ENCODE results near the gene KIRREL1.

The KIRREL1 gene

GRCh38 chr1:158056498-158056897 is 63.1 kb downstream of the KIRREL1 start:
- FAIRE-seq, result no peak
- no peak for DNase-seq (ENCODE audit: insufficient read length, low spot score)
- TF ChIP-seq, protein P1, sequence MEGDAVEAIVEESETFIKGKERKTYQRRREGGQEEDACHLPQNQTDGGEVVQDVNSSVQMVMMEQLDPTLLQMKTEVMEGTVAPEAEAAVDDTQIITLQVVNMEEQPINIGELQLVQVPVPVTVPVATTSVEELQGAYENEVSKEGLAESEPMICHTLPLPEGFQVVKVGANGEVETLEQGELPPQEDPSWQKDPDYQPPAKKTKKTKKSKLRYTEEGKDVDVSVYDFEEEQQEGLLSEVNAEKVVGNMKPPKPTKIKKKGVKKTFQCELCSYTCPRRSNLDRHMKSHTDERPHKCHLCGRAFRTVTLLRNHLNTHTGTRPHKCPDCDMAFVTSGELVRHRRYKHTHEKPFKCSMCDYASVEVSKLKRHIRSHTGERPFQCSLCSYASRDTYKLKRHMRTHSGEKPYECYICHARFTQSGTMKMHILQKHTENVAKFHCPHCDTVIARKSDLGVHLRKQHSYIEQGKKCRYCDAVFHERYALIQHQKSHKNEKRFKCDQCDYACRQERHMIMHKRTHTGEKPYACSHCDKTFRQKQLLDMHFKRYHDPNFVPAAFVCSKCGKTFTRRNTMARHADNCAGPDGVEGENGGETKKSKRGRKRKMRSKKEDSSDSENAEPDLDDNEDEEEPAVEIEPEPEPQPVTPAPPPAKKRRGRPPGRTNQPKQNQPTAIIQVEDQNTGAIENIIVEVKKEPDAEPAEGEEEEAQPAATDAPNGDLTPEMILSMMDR (IDR thresholded peaks at IDR 0.05; ENCODE audit: insufficient read depth, missing control alignments), result no peak

- FAIRE-seq (peak; percentile 84), DNase-seq (ENCODE audit: insufficient read length, low spot score) (no peak)
- TF ChIP-seq, protein P1 (IDR thresholded peaks at IDR 0.05; ENCODE audit: insufficient read depth, missing control alignments), result no peak
These were observed 65.0 kb downstream of the KIRREL1 start for GRCh38 chr1:158058237-158058985.

DNA sequence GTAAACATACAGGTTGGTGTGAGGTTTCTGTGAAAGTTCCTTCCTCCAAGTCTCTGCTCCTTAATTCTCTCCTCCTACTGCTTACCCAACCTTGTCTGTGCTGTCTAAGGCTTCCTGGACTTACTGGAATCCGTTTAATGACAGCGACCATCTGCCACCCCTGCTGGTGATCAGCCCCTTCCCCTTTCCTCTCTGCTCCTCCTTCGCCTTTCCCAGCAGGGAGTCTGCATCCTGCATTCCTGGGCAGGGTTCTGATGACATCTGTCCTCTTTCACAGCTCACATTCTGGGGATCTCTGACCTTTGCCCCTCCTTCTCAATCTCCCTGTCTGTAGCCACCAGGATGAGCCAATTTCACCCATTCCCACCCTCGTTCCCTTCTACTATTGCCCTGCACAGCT is 66.5 kb downstream of the KIRREL1 start:
- peak; percentile 99 for FAIRE-seq

DNA sequence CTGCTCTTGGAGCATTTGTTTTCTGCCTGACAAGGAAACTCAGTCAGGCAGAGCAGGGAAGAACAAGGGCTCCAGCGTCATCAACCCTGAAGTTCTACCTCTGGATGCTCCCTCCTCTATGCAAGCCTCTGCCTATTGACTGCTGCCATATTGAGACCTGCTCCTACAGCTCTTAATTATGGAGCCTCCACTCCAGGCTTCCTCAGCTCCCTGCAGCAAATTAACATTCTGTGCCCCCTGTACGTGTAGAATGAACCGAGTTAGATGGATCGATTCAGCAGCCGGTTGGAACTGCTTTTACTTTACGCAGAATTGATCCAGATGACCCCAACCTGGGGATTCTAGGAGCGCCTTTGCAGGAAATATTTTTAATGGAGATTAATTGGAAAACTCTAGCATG is 68.7 kb downstream of the KIRREL1 start:
- DNase-seq (ENCODE audit: insufficient read length, low spot score), result no peak
- TF ChIP-seq, protein P1 (IDR thresholded peaks at IDR 0.05; ENCODE audit: insufficient read depth, missing control alignments), result no peak
- no peak for FAIRE-seq

More for the DNA sequence above, 66.5 kb downstream of the KIRREL1 start:
- TF ChIP-seq, protein P1 (IDR thresholded peaks at IDR 0.05; ENCODE audit: insufficient read depth, missing control alignments), result no peak
- DNase-seq (ENCODE audit: insufficient read length, low spot score), result no peak

DNA sequence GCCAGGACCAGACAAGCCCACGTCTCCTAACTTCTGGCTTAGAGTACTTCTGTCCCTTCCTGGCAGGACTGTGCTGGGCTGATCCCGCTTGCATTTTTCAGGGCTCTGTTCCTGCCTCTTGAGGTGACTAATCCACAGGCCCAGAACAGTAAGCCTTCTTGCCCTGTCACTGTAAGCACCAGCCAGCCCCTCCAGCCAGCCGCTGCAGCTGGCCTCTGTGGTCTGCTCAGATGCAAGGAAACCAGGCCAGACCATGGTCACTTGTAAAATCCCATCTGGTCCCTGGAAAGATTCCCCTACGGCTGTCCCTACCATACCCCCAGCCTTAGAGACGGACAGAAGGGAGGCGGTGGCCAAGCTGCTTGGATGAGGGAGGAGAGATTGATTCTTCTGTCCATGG is 74.2 kb downstream of the KIRREL1 start:
- no peak for FAIRE-seq
- no peak for DNase-seq (ENCODE audit: insufficient read length, low spot score)
- TF ChIP-seq, protein P1 (IDR thresholded peaks at IDR 0.05; ENCODE audit: insufficient read depth, missing control alignments), result no peak

- TF ChIP-seq, protein P1 (IDR thresholded peaks at IDR 0.05; ENCODE audit: insufficient read depth, missing control alignments), result no peak
- DNase-seq (ENCODE audit: insufficient read length, low spot score), result no peak
- FAIRE-seq, result no peak
These were observed 75.5 kb downstream of the KIRREL1 start for GRCh38 chr1:158068918-158069317.

DNA sequence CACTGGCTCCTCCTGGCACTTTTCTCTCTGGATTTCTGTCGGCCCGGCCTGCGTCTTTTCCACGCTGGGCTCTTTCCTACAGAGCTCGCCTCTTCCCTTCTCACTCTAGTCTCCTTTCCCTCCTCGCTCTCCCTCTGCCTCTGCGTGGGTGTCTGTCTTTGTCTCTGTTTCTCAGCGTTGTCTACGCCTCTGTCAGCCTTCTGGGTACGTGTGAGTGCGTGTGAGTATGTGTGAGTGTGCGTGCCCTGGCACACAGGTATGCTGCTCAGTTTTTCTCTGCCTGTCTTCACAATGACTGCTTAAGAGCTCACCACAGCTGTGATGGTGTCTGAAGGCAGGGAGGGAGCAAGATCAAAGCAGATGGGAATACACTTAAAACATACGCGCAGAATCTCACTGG is 77.7 kb downstream of the KIRREL1 start:
- TF ChIP-seq, protein P1 (IDR thresholded peaks at IDR 0.05; ENCODE audit: insufficient read depth, missing control alignments), result no peak
- no peak for FAIRE-seq

More for the DNA sequence above, 77.7 kb downstream of the KIRREL1 start:
- DNase-seq (ENCODE audit: insufficient read length, low spot score), result no peak
